Superior temporal gyrus (tissue), 1 donor: Measurements from ENCODE around the gene HIVEP2.

Experiments used
- DNase-seq: peaks from one replicate; pipeline ENCODE4 v3.0.0-alpha.2; 2016; ENCODE audit errors: extremely low spot score

Gene HIVEP2

GRCh38 chr6:142821164-142821716, 123.7 kb downstream of the HIVEP2 start:
- DNase-seq = no peak

DNA sequence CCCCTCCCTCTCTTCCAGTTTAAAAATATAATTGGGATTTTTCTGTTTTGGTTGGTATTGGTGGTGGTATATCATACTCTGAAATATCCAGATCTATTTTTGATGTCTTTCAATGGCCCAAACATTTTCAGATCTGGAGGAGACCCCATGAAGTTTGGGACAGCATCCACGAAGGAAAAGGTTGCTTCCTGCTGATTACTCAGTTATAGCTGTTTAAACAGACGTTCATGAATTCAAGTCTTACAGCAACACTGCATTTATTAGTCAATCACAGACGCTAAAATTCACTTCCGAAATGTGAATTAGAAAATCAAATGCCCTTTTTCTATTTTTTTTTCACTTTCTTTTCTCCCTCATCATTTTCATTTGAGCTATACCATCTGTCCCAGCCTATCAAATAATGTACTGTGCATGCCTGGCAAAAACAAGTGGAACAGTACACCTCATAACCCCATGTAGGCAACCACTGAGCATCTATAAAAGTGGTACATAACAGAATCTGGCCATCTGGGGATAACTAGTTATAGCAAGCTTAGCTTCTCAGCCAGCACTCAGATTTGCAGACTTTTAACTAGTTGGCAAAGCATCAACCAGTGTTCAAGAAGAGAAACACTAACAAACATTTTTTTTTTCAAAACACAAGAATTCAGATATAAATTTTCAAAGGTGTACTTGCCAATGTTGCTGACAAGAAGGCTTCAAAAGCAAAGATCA, 124.5 kb downstream of the HIVEP2 start:
- no peak for DNase-seq

DNA sequence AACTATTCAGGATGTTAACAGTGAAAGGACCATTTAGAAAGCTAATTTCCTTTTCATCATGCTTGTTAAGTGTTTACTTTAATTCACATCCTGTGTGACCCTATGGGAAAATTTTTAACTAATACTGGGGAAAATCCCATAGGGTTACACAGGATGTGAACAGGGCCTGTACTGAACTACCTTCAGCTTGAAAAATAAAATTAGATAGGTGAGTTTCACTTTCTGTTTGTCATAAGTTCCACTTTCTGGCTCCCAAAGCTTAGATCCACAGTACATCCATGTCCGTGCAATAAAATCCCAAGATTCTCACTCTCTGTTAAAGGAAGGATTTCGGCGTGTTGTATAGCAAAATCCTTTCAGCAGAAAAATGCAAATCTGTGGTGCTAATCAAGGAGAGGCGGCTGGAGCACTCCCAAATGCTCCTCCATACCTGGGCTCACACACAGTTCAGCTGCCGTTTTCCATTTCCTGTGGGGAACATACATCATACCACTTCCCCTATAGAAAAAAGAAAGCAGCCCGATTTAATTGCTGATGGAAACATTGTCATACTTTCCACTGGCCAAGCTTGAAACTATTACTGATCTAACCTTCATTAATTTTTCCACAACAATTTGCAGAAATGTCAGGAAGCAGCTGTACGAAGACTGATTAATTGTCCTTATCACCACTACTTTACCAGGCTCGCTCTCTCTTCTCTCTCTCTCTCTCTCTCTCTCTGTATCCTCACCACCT, 125.2 kb downstream of the HIVEP2 start:
- no peak for DNase-seq

DNA sequence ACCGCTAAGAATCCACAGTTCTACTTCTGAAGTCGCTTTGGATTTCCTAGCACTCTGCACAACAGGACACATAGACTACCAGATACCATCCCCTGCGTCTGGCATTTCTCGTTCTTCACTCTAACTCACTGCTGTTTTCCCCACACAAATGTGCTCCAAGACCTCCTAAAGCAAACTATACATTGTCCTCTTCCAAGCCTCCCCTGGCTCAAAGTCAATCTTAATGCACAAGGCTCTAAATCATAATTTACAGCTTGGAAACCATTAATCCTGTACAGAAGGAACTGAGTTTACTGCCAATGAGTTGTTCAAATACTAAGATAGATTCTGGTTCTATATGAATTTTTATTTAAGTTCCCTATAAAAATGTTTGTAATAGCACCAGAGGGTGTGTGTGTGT, 128.5 kb downstream of the HIVEP2 start:
- no peak for DNase-seq

DNA sequence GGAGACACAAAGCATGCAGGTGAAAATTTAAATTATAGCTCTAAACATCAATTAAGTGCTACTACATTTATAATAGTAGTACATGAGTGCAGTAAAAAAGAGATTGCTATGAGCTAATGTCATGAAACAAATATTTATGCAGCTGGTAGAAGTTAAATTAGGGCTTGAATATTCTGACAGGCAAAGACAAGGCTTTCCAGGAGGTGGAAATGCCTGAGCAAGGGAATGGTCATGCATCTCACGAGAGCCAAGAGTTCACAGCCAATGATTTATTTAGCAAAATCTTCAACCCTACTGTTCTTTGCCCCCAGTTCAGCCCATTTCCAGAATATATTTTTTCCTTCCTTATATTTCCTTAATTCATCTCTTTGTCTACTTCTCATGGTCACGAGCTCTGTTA, 128.9 kb downstream of the HIVEP2 start:
- no peak for DNase-seq

DNA sequence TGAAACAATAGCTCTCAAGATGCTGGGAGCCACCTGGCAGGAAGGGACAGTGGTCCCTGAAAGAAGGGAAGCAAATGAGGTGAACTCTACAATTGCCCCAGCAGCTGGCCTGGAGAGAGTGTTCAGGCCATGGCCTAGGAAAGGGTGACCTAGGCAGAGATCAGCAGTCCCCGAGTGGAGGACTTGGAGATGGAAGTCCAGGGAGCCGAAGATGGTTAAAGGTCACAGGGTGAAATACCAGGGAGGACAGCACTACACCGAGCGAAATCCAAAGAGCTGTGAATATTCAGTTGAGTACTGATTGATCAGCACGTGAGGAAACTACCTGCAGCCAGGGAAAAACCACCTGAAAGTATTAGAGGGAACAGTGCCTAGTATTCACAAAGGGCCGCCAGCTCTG, 133.1 kb downstream of the HIVEP2 start:
- no peak for DNase-seq

DNA sequence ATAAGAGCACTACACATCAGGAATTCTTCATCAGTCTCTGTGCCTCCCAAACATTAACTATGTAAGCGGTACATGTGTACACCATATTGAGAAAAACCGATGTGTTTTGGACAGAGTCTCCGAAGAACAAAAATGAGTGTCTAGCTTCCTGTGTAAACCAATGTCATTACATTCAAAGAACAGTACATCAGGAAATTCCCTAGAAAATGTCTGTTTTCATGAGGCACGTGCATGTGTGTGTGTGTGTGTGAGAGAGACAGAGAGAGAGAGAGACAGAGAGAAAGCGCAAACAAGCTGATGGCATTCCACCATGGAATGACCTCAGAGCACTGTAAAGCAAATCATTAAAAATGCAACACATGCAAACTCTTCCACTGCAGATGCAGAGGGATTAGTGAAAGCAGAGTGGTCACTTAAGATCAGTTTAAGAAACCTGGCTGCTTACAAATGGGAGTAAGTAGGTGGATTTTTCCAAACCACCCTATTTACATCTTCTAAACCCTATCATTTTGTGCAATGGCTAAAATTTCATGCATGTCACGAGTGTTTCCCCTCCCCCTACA, 133.9 kb downstream of the HIVEP2 start:
- DNase-seq = no peak

DNA sequence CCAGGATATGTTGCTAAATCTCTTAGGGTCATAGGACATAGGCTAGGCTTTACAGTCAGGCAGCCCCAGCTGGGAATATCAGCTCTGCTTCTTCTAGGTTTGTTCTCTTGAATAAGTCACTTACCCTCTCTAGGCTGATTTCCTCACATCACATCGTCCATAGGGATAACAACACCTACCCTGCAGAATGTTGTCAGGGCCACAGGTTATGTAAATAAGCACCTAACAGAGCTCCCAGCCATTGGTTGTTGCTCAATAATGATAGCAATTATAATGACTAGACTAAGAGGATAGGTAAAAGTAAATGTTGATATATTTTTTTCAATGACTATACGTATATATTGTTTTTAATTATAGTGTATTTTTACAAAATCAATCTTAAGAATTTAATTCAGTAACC, 135.0 kb downstream of the HIVEP2 start:
- DNase-seq = no peak

DNA sequence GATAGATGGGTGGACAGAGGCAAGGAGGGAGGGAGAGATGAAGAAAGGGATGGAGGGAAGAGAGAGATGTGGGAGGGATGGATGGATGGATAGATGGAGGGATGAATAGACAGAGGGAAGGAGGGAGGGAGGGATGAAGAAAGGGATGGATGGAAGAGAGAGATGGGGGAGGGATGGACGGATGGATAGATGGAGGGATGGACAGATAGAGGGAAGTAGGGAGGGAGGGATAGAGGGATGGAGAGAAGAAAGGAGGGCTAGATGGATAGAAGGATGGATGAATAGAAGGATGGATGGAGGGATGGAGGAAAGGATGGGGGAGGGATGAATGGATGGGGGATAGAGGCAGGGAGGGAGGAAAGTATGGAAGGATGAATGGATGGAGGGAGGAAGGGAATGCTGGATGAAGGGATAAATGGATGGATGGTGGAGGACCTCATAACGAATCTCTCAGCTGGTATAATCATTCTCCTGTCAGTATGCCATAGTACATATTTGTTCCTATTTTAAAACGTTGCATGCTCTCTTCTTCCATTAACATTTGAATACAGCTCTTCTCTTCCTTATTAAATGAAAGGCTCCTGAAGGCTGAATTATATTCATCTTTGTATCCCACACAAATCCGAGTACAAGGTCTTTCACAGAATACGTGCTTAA, 136.4 kb downstream of the HIVEP2 start:
- DNase-seq = no peak

DNA sequence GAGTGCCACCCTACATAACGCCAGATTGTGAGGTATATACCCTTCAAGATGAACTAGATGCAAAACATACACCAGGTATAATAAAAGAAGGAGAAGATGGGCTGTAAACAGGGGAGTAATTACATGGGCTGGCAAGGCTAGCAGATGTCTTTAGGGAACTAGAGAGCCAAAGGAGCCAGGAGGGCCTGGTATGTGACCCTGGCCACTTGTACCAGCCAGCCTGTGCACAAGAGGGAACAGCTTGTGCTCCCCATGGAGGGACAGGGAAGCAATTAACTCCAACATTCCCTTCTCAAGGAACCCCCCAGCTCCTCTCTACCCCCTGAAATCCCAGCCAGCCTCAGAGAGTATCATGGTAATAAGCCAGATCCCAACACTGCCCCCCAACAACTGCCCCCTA, 139.9 kb downstream of the HIVEP2 start:
- no peak for DNase-seq

DNA sequence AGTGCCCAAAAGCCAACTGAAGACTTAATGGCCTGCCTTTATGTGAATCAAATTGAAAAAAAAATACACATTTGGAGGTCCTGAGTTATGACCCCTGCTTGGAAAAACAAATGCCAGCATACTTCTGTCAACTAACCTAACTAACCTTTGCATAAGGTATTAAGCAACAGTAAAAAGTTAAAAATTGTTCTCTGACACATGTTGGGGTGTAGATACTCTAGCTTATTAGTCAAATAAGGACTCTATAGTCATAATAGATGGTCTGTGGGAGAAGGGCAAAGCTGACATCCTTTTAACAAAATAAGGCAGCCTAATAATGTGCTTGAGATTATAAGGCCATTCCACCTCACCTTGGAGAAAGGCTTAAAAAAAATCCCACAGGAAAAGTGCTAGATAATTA, 140.5 kb downstream of the HIVEP2 start:
- no peak for DNase-seq

GRCh38 chr6:142803495-142804058, 141.4 kb downstream of the HIVEP2 start:
- DNase-seq = no peak

- no peak for DNase-seq
Measured at GRCh38 chr6:142803032-142803431, 141.9 kb downstream of the HIVEP2 start.

DNA sequence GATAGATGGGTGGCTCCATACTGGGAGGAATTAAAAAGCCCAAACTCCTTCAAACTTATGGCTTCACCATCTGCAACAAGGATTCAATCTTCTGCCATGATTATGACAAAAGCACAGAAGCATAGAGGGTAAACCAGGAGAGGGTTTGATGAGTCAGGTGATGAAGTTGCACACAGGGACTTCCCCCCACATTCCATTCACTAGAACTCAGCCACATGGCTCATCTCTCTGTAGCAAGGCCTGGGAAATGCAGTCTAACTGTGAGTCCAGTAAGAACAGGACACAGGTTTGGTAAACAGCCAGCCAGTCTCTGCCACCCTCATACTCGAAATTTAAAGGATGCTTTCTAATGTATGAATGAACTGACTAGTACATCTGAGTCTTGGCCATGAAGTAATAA, 142.9 kb downstream of the HIVEP2 start:
- no peak for DNase-seq

- DNase-seq = no peak
Measured at GRCh38 chr6:142800240-142800639, 144.7 kb downstream of the HIVEP2 start.

- no peak for DNase-seq
Measured at GRCh38 chr6:142799639-142800038, 145.3 kb downstream of the HIVEP2 start.

GRCh38 chr6:142797159-142797558, 147.8 kb downstream of the HIVEP2 start:
- no peak for DNase-seq

DNA sequence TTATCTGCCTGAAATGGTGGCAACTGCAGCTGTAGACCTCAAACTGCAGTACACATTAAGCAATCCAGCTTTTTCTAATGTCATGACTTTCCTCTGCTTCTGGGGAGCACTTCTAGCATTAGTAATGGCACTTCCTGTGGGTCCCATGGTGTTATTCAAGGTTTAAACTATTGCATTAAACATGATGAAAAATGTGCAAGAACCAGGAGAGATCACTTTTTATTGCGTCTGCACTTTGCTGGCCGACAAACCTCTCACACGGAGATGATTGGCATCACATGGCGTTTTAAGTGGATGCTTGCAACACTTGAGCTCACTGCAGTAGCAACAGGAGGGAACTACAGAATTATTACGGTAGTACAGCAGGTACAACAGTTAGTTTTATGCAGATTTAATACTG, 148.4 kb downstream of the HIVEP2 start:
- DNase-seq = no peak

DNA sequence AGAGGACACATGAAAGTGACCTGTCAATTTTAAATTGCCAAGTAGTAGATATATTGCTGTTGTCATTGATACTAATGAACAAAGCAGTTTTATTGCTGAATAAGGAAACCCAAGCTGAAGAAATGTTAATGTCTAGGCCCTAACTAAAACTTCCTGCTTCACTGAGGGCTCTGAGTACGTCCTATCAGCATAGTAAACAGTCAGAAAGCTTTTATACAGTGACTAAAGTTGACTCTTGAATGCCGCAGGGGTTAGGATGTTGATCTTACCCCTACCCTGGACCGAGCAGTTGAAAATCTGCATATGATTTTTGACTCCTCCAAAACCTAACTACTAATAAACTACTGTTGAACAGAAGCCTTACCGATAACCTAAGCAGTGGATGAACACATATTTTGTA, 149.0 kb downstream of the HIVEP2 start:
- DNase-seq = no peak

DNA sequence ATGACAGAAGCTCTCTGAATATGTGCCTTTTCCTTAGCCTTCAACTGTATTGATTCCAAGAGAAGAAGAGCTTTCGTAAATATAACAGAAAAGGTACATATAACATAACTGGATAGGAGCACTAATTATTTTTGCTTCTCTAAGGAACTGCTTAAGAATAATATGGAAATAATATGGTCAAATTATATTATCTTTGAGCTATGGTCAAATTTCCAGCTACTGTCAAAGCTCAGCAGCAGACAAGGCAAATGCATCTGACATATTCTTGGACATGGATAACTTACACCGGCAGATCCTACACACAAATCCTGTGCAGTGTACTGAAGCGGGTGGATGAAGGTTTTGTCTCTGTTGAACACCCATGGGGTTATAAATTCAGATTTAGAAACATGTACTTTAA, 150.6 kb downstream of the HIVEP2 start:
- DNase-seq = no peak

- DNase-seq = no peak
Measured at GRCh38 chr6:142790257-142790656, 154.7 kb downstream of the HIVEP2 start.

GRCh38 chr6:142787422-142787821, 157.6 kb downstream of the HIVEP2 start:
- no peak for DNase-seq
